ENCODE measurements around the gene DET1. TPM values are rescaled to one million over a fixed set of nuclear protein-coding genes. Genes with fewer than 3 reads are reported as not detected.

DET1 gene
- total RNA-seq, 2 donors from 2014 or later = 4.4 to 4.8 TPM

GRCh38 chr15:88484682-88485331 is 61.7 kb downstream of the DET1 start:
- Mint-ChIP-seq H3K36me3 (ENCODE audit: low read depth) (no peaks in the 10 kb centered on the region), H3K9me3 (no peaks in the 10 kb centered on the region), H3K4me1 (peaks cover 62% of the 10 kb centered on the region), H3K27ac (no peak overlapping the region), H3K27me3 (ENCODE audit: insufficient read depth) (peaks cover 38% of the 10 kb centered on the region), H3K4me3 (peak overlapping the region; percentile 12)
- Histone ChIP-seq H3K36me3 (ENCODE audit: control insufficient read depth, insufficient read depth, low read length) (no peaks in the 10 kb centered on the region), H3K27me3 (ENCODE audit: control insufficient read depth, insufficient read depth, low read length, poor library complexity, severe bottlenecking) (peaks cover 13% of the 10 kb centered on the region), H3K9me3 (ENCODE audit: control insufficient read depth, low read length) (no peaks in the 10 kb centered on the region), H3K4me1 (ENCODE audit: control insufficient read depth, insufficient read depth, low read length) (peaks cover 28% of the 10 kb centered on the region), H3K4me3 (ENCODE audit: low read length) (no peak overlapping the region), H3K9ac (ENCODE audit: extremely low read depth, low read length, poor library complexity, severe bottlenecking) (no peak overlapping the region), H3K27ac (ENCODE audit: low read depth, low read length) (peak overlapping the region; percentile 48)
- DNase-seq = peak; percentile 73
- WGBS, 2 experiments (ENCODE audit: insufficient coverage in 1 of 2, insufficient read length in 1 of 2) = 20 to 37% methylated on average over 8 to 10 of the region's 10 CpGs
- TF ChIP-seq CTCF (conservative IDR thresholded peaks at IDR 0.05) = no peak

GRCh38 chr15:88482263-88482662 is 64.2 kb downstream of the DET1 start:
- peaks cover 16% of the 10 kb centered on the region for H3K36me3 Mint-ChIP-seq (ENCODE audit: low read depth)
- H3K4me3 ChIP-seq (ENCODE audit: low read length) = no peak overlapping the region

GRCh38 chr15:88480981-88481380 is 65.5 kb downstream of the DET1 start:
- peaks cover 13% of the 10 kb centered on the region for H3K27me3 ChIP-seq (ENCODE audit: control insufficient read depth, insufficient read depth, low read length, poor library complexity, severe bottlenecking)
- Mint-ChIP-seq H3K9me3 (no peaks in the 10 kb centered on the region), H3K36me3 (ENCODE audit: low read depth) (peaks cover 16% of the 10 kb centered on the region), H3K27ac (no peak overlapping the region), H3K4me1 (peaks cover 55% of the 10 kb centered on the region), H3K27me3 (ENCODE audit: insufficient read depth) (peaks cover 29% of the 10 kb centered on the region), H3K4me3 (no peak overlapping the region)
- no peaks in the 10 kb centered on the region for H3K9me3 ChIP-seq (ENCODE audit: control insufficient read depth, low read length)
- H3K27ac ChIP-seq (ENCODE audit: low read depth, low read length) = no peak overlapping the region
- no peak for DNase-seq
- 90 to 93% methylated on average over 8 of the region's 8 CpGs for WGBS, 2 experiments (ENCODE audit: insufficient coverage in 1 of 2, insufficient read length in 1 of 2)
- H3K4me1 ChIP-seq (ENCODE audit: control insufficient read depth, insufficient read depth, low read length) = peaks cover 29% of the 10 kb centered on the region
- no peak overlapping the region for H3K9ac ChIP-seq (ENCODE audit: extremely low read depth, low read length, poor library complexity, severe bottlenecking)
- H3K4me3 ChIP-seq (ENCODE audit: low read length) = no peak overlapping the region
- TF ChIP-seq CTCF (conservative IDR thresholded peaks at IDR 0.05) = no peak
- peaks cover 13% of the 10 kb centered on the region for H3K36me3 ChIP-seq (ENCODE audit: control insufficient read depth, insufficient read depth, low read length)

More at GRCh38 chr15:88482263-88482662, 64.2 kb downstream of the DET1 start:
- no peak for TF ChIP-seq CTCF (conservative IDR thresholded peaks at IDR 0.05)
- no peak overlapping the region for H3K9ac ChIP-seq (ENCODE audit: extremely low read depth, low read length, poor library complexity, severe bottlenecking)
- peaks cover 13% of the 10 kb centered on the region for H3K27me3 ChIP-seq (ENCODE audit: control insufficient read depth, insufficient read depth, low read length, poor library complexity, severe bottlenecking)
- H3K27ac ChIP-seq (ENCODE audit: low read depth, low read length) = no peak overlapping the region
- DNase-seq = no peak
- H3K4me1 ChIP-seq (ENCODE audit: control insufficient read depth, insufficient read depth, low read length) = peaks cover 27% of the 10 kb centered on the region
- H3K4me3 Mint-ChIP-seq = no peak overlapping the region
- peaks cover 36% of the 10 kb centered on the region for H3K27me3 Mint-ChIP-seq (ENCODE audit: insufficient read depth)
- no peaks in the 10 kb centered on the region for H3K9me3 Mint-ChIP-seq
- H3K27ac Mint-ChIP-seq = no peak overlapping the region
- peaks cover 9% of the 10 kb centered on the region for H3K36me3 ChIP-seq (ENCODE audit: control insufficient read depth, insufficient read depth, low read length)
- H3K9me3 ChIP-seq (ENCODE audit: control insufficient read depth, low read length) = no peaks in the 10 kb centered on the region
- 95 to 100% methylated on average over 1 of the region's 1 CpG for WGBS, 2 experiments (ENCODE audit: insufficient coverage in 1 of 2, insufficient read length in 1 of 2)
- H3K4me1 Mint-ChIP-seq = peaks cover 55% of the 10 kb centered on the region
